OCI-LY1 (cell line): Measurements from ENCODE around the gene DHRS3.
"Not testable (repeated sequence)": the region's sequence is repeated elsewhere in the genome, so short reads cannot be mapped to it uniquely, and the experiment has no call there.

Source experiments
- CTCF ChIP-seq: fragments of 200-600 bp; sonication (generic), shearing (Covaris generic); IDR thresholded peaks from 2 replicates; pipeline ENCODE4 v1.5.1; 2017; ENCODE audit warnings: mild to moderate bottlenecking, antibody characterized with exemption, low read length, moderate library complexity, mixed read lengths
- EZH2 ChIP-seq: fragments of 200-600 bp; sonication (generic), shearing (Covaris generic); IDR thresholded peaks from 2 replicates; pipeline ENCODE4 v1.8.0; 2017; ENCODE audit warnings: borderline replicate concordance, mixed run types, mild to moderate bottlenecking, antibody characterized with exemption, low read length, moderate library complexity, mixed read lengths

GRCh38 chr1:12645401-12645800 is 27.4 kb upstream of the DHRS3 start:
- TF ChIP-seq CTCF, EZH2: not testable (repeated sequence)
